ENCODE measurements around the gene DTNB.

DTNB gene

DNA sequence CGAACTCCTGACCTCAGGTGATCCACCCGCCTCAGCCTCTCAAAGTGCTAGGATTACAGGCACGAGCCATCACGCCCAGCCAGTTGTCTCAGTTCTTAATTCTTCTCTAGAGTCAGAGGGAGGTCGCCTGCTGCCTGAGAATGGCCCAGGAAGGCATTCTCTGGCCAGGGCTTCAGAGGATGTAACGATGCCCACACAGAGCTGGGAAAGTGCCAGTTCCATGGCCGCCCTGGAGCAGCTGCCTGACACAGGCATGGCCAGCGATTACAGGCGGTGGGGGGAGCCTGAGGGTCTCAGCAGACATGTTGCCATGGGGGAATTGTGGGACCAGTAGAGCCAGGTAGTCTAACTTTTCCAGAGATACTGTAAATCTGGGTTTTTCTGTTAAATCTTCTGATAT lies 306.1 kb downstream of the DTNB start:
- Mint-ChIP-seq H3K9me3 (no peaks in the 10 kb centered on the region), H3K4me1 (ENCODE audit: low read depth) (peaks cover 10% of the 10 kb centered on the region), H3K27me3 (ENCODE audit: low read depth) (no peaks in the 10 kb centered on the region), H3K36me3 (ENCODE audit: low read depth) (no peaks in the 10 kb centered on the region), H3K4me3 (no peak overlapping the region), H3K27ac (no peak overlapping the region)
- DNase-seq (ENCODE audit: low spot score), result no peak

DNA sequence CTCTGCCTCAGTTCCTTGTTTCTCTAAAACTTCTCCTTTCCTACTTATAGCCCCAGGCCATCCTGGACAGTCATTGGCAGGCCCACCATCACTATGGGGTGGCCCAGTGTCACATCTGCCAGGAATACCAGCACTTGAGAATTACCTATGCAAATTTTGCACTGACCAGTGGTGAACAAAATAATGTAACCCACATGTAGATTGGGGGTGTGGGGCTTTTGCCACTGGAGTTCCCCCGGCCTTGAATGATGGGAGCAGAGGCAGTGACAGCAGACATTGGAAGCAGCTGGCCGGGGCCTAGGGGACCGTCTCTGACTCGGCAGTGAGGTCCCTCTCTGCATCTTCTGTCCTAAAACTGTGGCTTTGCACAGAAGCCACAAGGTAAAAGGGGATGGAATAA lies 306.7 kb downstream of the DTNB start:
- Mint-ChIP-seq H3K27me3 (ENCODE audit: low read depth) (no peaks in the 10 kb centered on the region), H3K27ac (no peak overlapping the region), H3K9me3 (no peaks in the 10 kb centered on the region), H3K36me3 (ENCODE audit: low read depth) (no peaks in the 10 kb centered on the region), H3K4me3 (no peak overlapping the region), H3K4me1 (ENCODE audit: low read depth) (peaks cover 10% of the 10 kb centered on the region)
- DNase-seq (ENCODE audit: low spot score), result no peak

DNA sequence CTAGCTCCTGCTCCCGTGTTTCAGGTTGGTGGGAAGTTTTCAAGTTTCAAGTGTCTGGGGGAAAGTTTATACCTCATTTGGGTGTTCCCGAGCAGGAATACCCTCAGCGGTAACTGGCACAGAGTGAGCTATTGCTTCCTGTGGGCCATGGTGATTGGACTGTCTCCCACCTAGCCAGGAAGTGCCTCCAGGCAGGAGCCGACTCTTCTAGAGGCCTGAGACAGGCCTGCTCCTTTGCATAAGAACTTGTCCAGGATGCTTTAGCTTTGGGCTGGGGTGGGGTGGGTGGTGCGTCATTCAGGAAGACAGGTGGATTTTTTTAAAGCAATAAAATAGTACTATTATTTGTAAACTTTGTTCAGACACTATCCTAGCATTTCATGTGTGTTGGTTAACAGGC lies 308.1 kb downstream of the DTNB start:
- H3K27me3 Mint-ChIP-seq (ENCODE audit: low read depth), result no peaks in the 10 kb centered on the region
- no peak for DNase-seq (ENCODE audit: low spot score)
- H3K9me3 Mint-ChIP-seq, result no peaks in the 10 kb centered on the region
- no peaks in the 10 kb centered on the region for H3K36me3 Mint-ChIP-seq (ENCODE audit: low read depth)
- peaks cover 10% of the 10 kb centered on the region for H3K4me1 Mint-ChIP-seq (ENCODE audit: low read depth)
- H3K27ac Mint-ChIP-seq, result no peak overlapping the region
- H3K4me3 Mint-ChIP-seq, result no peak overlapping the region

DNA sequence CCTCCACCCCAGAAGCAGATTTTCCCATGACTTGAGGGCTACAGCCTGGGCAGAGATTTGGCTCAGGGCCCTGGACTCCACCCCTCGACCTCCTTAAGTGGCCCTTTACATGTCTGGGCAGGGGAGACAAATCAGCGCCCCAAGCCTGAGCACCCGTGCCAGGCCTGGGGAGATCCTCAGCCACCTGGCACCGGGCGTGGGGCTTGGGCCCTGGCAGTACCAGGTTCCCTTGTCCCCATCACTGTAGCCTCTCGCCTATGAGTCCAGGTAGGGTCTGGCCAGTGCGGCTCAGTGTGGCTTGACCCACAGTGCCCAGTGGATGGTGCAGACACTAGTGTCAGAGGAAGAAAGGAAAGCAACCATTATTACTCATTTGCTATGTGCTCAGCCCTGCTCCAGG lies 309.6 kb downstream of the DTNB start:
- no peaks in the 10 kb centered on the region for H3K36me3 Mint-ChIP-seq (ENCODE audit: low read depth)
- H3K27ac Mint-ChIP-seq, result peak overlapping the region; percentile 33
- peak overlapping the region; percentile 45 for H3K4me3 Mint-ChIP-seq
- H3K9me3 Mint-ChIP-seq, result no peaks in the 10 kb centered on the region
- H3K4me1 Mint-ChIP-seq (ENCODE audit: low read depth), result peaks cover 10% of the 10 kb centered on the region
- H3K27me3 Mint-ChIP-seq (ENCODE audit: low read depth), result no peaks in the 10 kb centered on the region
- no peak for DNase-seq (ENCODE audit: low spot score)

DNA sequence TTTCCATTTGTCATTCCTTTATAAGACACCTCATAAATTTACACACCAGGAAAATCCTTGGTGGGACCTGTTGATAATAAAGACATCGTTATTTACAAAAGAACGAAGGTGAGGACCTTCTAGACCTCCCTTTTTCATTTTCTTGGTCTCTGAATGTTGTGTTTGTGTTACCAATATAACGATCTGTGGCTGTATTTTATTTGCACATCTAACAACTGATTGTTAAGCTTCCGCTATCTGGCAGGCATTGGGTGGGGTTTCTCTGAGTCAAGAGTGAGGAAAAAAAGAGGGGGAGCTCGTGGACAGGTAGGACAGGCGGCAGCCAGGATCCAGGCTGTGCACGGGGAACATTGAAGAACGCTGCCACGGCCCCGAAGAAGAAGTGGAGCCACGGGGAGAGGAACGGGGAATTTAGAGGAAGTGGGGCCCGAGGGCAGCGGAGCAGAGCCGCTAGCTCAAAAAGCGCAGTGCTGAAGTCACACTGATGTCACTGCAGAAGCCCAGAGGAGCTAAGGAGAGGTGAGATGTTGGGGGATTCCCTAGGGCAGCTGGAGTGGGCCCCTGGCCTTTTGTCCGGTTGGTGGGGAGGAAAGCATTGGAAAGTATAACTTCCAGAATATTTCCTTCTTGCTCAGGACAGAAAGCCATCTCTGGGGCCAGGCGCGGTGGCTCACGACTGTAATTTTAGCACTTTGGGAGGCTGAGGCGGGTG lies 310.8 kb downstream of the DTNB start:
- H3K36me3 Mint-ChIP-seq (ENCODE audit: low read depth), result no peaks in the 10 kb centered on the region
- peak overlapping the region; percentile 89 for H3K4me3 Mint-ChIP-seq
- no peaks in the 10 kb centered on the region for H3K27me3 Mint-ChIP-seq (ENCODE audit: low read depth)
- peak overlapping the region; percentile 96 for H3K27ac Mint-ChIP-seq
- peak; percentile 52 for DNase-seq (ENCODE audit: low spot score)
- peaks cover 10% of the 10 kb centered on the region for H3K4me1 Mint-ChIP-seq (ENCODE audit: low read depth)
- H3K9me3 Mint-ChIP-seq, result no peaks in the 10 kb centered on the region

DNA sequence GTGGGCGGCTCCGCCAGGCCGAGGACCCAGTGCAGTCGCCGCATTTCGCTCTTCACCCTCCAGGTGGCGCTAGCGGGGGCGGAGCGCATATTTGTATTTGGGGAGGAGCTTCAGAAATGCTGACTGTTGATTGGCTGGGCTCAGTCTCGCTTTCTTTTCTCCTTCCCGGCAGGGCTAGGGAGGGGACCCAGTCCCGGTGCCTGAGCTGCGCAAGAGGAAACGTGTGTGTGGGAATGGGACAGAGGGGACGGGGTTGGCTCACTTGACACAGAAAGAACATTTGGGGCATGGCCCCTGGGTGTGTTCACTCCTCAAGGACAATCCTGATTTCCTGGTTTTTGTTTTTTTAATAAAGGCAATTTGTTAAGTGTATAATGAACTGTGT lies 311.3 kb downstream of the DTNB start:
- peak overlapping the region; percentile 89 for H3K4me3 Mint-ChIP-seq
- peak; percentile 93 for DNase-seq (ENCODE audit: low spot score)
- H3K27me3 Mint-ChIP-seq (ENCODE audit: low read depth), result no peaks in the 10 kb centered on the region
- peaks cover 10% of the 10 kb centered on the region for H3K4me1 Mint-ChIP-seq (ENCODE audit: low read depth)
- H3K36me3 Mint-ChIP-seq (ENCODE audit: low read depth), result no peaks in the 10 kb centered on the region
- H3K9me3 Mint-ChIP-seq, result no peaks in the 10 kb centered on the region
- H3K27ac Mint-ChIP-seq, result peak overlapping the region; percentile 96

DNA sequence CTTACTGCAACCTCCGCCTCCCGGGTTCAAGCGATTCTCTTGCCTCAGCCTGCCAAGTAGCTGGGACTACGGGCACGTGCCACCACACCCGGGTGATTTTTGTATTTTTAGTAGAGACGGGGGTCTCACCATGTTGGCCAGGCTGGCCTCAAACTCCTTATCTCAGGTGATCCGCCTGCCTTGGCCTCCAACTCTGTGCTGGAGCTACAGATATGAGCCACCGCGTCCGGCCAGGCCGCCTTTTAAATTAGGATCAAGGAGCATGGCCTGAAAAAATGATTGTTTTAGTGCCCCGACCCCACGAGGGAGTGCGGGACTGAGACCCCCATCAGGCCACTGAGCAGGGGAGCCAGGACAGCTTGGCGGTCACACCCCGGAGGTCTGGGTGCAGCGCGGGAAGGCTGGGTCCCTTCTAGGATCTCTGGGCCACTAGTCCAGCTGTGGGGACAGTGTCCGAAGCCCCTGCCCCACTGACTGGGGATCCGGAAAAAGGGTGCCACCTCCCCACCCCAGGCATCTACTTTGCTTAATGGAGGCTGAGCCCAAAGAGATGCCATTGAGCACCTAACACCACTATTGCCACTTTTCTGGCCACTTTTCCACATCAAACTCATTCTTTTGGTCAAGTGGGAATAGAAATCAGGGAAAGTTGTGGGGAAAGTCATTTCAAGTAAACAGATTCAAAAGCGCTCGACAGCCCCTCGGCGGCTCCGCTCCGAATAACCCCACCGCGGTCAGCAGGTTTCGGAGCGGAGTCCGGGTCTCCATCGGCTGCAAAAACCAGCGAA lies 311.9 kb downstream of the DTNB start:
- DNase-seq (ENCODE audit: low spot score), result no peak
- Mint-ChIP-seq H3K36me3 (ENCODE audit: low read depth) (no peaks in the 10 kb centered on the region), H3K27ac (no peak overlapping the region), H3K4me1 (ENCODE audit: low read depth) (peaks cover 10% of the 10 kb centered on the region), H3K4me3 (peak overlapping the region; percentile 89), H3K9me3 (no peaks in the 10 kb centered on the region), H3K27me3 (ENCODE audit: low read depth) (no peaks in the 10 kb centered on the region)

DNA sequence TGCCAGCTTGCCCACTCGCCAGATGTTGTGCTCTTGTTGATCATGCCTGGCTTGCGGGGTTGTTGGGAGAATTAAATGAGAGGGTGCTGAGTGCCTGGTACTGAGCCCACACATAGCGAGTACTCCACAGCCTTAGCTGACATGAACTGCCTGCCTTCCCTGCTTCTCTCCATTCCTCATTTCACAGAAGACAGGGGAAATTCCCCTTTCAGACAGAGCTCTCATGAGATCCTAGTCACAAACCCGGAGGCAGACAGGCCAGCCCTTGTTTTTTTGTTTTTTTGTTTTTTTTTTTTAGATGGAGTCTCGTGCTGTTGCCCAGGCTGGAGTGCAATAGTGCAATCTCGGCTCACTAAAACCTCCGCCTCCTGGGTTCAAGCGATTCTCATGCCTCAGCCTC lies 314.5 kb downstream of the DTNB start:
- peaks cover 2% of the 10 kb centered on the region for H3K27me3 Mint-ChIP-seq (ENCODE audit: low read depth)
- H3K4me1 Mint-ChIP-seq (ENCODE audit: low read depth), result peaks cover 12% of the 10 kb centered on the region
- H3K27ac Mint-ChIP-seq, result no peak overlapping the region
- no peak overlapping the region for H3K4me3 Mint-ChIP-seq
- DNase-seq (ENCODE audit: low spot score), result no peak
- H3K9me3 Mint-ChIP-seq, result no peaks in the 10 kb centered on the region
- no peaks in the 10 kb centered on the region for H3K36me3 Mint-ChIP-seq (ENCODE audit: low read depth)

DNA sequence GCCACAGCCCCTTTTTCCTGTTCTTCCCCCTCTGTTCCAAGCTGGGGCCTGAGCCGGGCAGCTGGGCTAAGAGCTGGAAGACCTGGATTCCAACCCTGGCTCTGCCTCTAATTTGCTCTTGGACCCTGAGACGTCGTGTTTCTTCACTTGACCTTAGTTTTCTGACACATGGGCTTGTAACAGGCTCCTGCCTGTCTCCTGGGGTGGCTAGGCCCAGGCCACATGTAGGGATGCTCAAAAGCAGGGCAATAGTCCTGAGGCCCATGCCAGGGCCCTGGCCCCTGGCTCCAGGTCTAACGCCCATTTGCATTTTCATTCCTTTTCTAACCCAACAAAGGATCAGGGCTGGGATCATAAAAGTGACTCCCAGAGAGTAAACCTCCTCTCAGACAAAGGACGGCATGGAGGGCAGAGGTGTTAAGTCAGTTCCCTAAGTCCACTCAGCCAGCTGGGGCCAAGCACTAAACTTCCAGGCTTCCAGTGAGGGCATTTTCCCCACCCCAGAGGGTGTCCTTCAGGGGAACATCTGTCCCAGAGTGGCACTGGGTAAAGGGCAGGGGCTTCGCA lies 315.0 kb downstream of the DTNB start:
- Mint-ChIP-seq H3K4me3 (no peak overlapping the region), H3K4me1 (ENCODE audit: low read depth) (peaks cover 10% of the 10 kb centered on the region), H3K27ac (no peak overlapping the region), H3K27me3 (ENCODE audit: low read depth) (peaks cover 2% of the 10 kb centered on the region), H3K36me3 (ENCODE audit: low read depth) (no peaks in the 10 kb centered on the region), H3K9me3 (no peaks in the 10 kb centered on the region)
- DNase-seq (ENCODE audit: low spot score), result no peak

DNA sequence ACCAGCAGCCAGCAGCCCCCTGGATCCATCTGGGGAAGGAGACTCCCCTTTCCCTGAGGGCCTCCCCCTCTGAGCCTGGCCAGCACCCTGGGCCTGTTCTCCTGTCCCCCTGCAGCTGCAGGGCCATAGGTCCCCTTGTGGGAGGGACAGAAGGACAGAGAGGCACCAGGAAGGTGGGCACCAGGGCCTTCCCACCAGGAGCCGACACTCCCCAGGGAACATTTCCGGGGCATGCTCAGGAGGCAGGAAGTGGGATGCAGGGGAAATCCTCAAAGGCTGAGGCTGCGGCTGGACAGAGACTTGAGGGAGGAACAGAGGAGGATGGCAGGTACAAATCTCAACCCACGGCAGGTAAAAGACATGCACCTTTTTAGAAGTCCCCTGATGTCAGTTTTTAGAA lies 317.3 kb downstream of the DTNB start:
- DNase-seq (ENCODE audit: low spot score), result no peak
- H3K9me3 Mint-ChIP-seq, result no peaks in the 10 kb centered on the region
- peaks cover 4% of the 10 kb centered on the region for H3K27me3 Mint-ChIP-seq (ENCODE audit: low read depth)
- H3K36me3 Mint-ChIP-seq (ENCODE audit: low read depth), result no peaks in the 10 kb centered on the region
- H3K4me1 Mint-ChIP-seq (ENCODE audit: low read depth), result peaks cover 11% of the 10 kb centered on the region
- no peak overlapping the region for H3K4me3 Mint-ChIP-seq
- no peak overlapping the region for H3K27ac Mint-ChIP-seq

DNA sequence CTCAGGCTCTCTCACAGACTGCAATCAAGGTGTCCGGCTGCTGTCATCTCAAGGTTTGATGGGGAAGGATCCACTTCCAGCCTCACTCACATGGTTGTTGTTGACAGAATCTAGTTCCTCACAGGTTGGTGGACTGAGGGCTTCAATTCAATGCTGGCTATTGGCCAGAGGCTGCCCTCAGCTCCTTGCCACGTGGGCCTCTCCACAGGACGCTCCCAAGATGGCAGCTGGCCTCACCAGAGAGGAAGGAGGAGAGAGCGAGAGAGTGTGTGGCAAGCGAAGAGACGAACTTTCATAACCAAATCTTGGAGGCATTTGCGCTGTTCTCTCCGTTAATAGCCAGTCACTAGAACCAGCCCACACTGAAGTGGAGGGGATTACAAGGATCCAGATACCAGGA lies 318.1 kb downstream of the DTNB start:
- Mint-ChIP-seq H3K9me3 (no peaks in the 10 kb centered on the region), H3K4me3 (no peak overlapping the region), H3K4me1 (ENCODE audit: low read depth) (peaks cover 13% of the 10 kb centered on the region), H3K27me3 (ENCODE audit: low read depth) (peaks cover 4% of the 10 kb centered on the region), H3K36me3 (ENCODE audit: low read depth) (no peaks in the 10 kb centered on the region), H3K27ac (no peak overlapping the region)
- no peak for DNase-seq (ENCODE audit: low spot score)

DNA sequence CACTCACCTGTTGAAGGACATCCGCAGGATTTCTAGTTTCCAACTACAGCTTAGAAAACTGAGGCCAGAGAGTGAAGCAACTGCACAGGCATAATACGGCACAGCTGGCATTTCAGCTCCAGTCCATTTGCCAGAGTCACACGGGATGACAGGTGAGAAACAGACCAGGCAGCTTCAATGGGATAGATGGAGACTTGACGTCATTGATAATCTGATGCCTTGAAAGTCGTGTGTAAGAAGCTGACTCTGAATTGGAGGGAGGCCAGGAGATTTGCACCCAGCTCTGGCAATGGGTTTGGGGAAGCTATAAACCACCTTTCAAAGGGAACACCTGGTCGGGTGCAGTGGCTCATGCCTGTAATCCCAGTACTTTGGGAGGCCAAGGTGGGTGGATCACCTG lies 319.3 kb downstream of the DTNB start:
- Mint-ChIP-seq H3K4me3 (no peak overlapping the region), H3K9me3 (no peaks in the 10 kb centered on the region), H3K4me1 (ENCODE audit: low read depth) (peaks cover 19% of the 10 kb centered on the region), H3K27me3 (ENCODE audit: low read depth) (peaks cover 4% of the 10 kb centered on the region), H3K27ac (no peak overlapping the region), H3K36me3 (ENCODE audit: low read depth) (no peaks in the 10 kb centered on the region)
- DNase-seq (ENCODE audit: low spot score), result no peak

DNA sequence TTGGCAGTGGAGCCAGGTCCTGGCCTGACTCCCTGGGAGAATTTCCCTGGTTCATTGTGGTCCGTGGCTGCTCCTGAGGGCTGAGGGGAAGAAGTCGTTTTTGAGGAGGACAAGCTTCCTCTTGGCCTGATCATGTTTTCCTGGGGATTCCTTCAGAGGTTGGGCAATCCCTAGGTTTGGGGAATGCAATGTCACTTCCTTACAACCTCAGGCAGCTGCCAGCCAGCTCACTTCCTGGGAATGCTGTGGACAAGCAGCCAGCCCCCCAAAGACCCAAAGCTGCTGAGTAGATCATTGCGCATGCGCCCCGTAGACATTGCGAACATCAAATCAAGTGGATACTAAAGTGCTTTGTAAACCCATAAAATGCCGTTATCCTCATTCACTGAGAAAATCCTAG lies 324.0 kb downstream of the DTNB start:
- Mint-ChIP-seq H3K9me3 (no peaks in the 10 kb centered on the region), H3K27me3 (ENCODE audit: low read depth) (peaks cover 4% of the 10 kb centered on the region), H3K27ac (no peak overlapping the region), H3K4me1 (ENCODE audit: low read depth) (peaks cover 28% of the 10 kb centered on the region), H3K4me3 (no peak overlapping the region), H3K36me3 (ENCODE audit: low read depth) (no peaks in the 10 kb centered on the region)
- no peak for DNase-seq (ENCODE audit: low spot score)

DNA sequence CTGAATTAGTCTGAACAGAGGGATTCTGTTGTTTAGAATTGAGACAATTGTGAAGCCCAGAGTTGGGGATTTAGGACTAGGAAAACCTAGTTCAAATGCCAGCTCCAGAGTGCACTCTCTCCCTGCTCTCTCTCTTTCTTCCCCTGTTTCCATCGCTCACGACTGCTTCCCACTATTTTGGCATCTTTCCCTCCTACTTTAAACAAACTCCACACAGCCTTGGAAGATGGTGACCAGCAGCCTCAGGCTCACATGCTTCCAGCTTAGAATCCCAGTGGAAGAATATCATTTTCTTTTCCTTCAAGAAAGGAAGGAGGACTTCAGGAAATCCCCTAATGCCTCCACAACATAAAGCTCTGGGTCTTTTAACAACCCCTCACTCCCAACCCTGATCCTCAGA lies 325.5 kb downstream of the DTNB start:
- Mint-ChIP-seq H3K9me3 (no peaks in the 10 kb centered on the region), H3K4me3 (no peak overlapping the region), H3K27ac (peak overlapping the region; percentile 5), H3K27me3 (ENCODE audit: low read depth) (peaks cover 2% of the 10 kb centered on the region), H3K36me3 (ENCODE audit: low read depth) (no peaks in the 10 kb centered on the region), H3K4me1 (ENCODE audit: low read depth) (peaks cover 28% of the 10 kb centered on the region)
- DNase-seq (ENCODE audit: low spot score), result no peak
